HCT116 (cell line): ENCODE data around the gene ATP2B3. TPM values are rescaled to one million over a fixed set of nuclear protein-coding genes. Genes with fewer than 3 reads are reported as not detected.

Experiments
- ATAC-seq: fragments of 200-7000 bp; cut with Tn5 transposase; 2 replicates; pipeline ENCODE4 v1.9.1; 2020; ENCODE audit warnings: mild to moderate bottlenecking, moderate library complexity
- BruUV-seq: library from RNA; stranded (reverse); fragments of 400-500 nt; replicated peaks from 2 replicates; lab custom pipeline; 2021; lab: Mats Ljungman, UMichigan
- CTCF ChIA-PET: fragments of 300-600 bp; sonication (Branson Sonifier 250); formaldehyde crosslinking; loops from one replicate; lab custom pipeline; 2021; ENCODE audit warnings: antibody characterized with exemption; lab: Charles Lee
- POLR2A ChIA-PET: fragments of 300-600, 350-600 bp; sonication (Branson Sonifier 250); formaldehyde crosslinking; loops from one replicate; lab custom pipeline; 2021; ENCODE audit warnings: antibody characterized with exemption; lab: Charles Lee
- RAD21 ChIA-PET, 2 experiments: fragments of 300-600 bp; sonication (Branson Sonifier 250); formaldehyde crosslinking; loops; one replicate each; lab custom pipeline; 2023; ENCODE audit warnings: low total read pairs in 2 of 2; ENCODE audit not compliant: uncharacterized antibody in 2 of 2, unreplicated experiment in 2 of 2, low non-redundant PET in 1 of 2; lab: Charles Lee
- DNase-seq: peaks from one replicate; pipeline ENCODE4 v3.0.0-alpha.2; 2010; ENCODE audit warnings: low read depth, low spot score
- H2AFZ ChIP-seq: fragments of 200-600 bp; shearing (Covaris generic), sonication (generic); 2 replicates; pipeline ENCODE4 v1.6.1; 2017; ENCODE audit warnings: low read depth, mixed run types, mixed read lengths, antibody characterized with exemption, low read length; ENCODE audit not compliant: poor library complexity, severe bottlenecking
- H3K27ac ChIP-seq: 2 replicates; pipeline ENCODE4 v1.5.1; 2012; ENCODE audit warnings: low read depth, low read length
- H3K27me3 ChIP-seq: fragments of 200-600 bp; sonication (generic); 2 replicates; pipeline ENCODE4 v1.6.1; 2016; ENCODE audit warnings: mixed run types, low read length, mixed read lengths; ENCODE audit not compliant: insufficient read depth
- H3K36me3 ChIP-seq, 2 experiments: fragments of 200-500 bp in 1 of 2; fragments of 200-600 bp in 1 of 2; sonication (Bioruptor generic) in 1 of 2; sonication (generic) in 1 of 2; 2 replicates each; pipeline versions ENCODE4 v1.5.1 to v1.6.1; 2014 to 2016; ENCODE audit warnings: low read length in 2 of 2, inconsistent platforms in 1 of 2, mixed read lengths in 1 of 2, mixed run types in 1 of 2; ENCODE audit not compliant: insufficient read depth in 2 of 2, control insufficient read depth in 1 of 2
- H3K4me1 ChIP-seq, 2 experiments: fragments of 200-600 bp in 1 of 2; sonication (generic) in 1 of 2; 2 replicates each; pipeline versions ENCODE4 v1.5.1 to v1.6.1; 2012 to 2017; ENCODE audit warnings: low read length in 2 of 2, inconsistent platforms in 1 of 2, mild to moderate bottlenecking in 1 of 2, mixed read lengths in 1 of 2, mixed run types in 1 of 2, moderate library complexity in 1 of 2; ENCODE audit not compliant: insufficient read depth in 2 of 2, control insufficient read depth in 1 of 2
- H3K4me2 ChIP-seq: fragments of 200-600 bp; sonication (generic); 2 replicates; pipeline ENCODE4 v1.6.1; 2017; ENCODE audit warnings: mixed run types, low read length, mixed read lengths
- H3K4me3 ChIP-seq, 2 experiments: fragments of 200-600 bp in 1 of 2; sonication (generic) in 1 of 2; replicated peaks in 1 of 2; 2 replicates each; pipeline ENCODE4 v1.5.1; 2011 to 2016; ENCODE audit warnings: low read length in 2 of 2, control low read depth in 1 of 2, low read depth in 1 of 2, mild to moderate bottlenecking in 1 of 2, mixed read lengths in 1 of 2, mixed run types in 1 of 2
- H3K79me2 ChIP-seq: fragments of 200-600 bp; sonication (generic); 2 replicates; pipeline ENCODE4 v1.6.1; 2017; ENCODE audit warnings: mild to moderate bottlenecking, mixed run types, low read length, moderate library complexity, mixed read lengths; ENCODE audit not compliant: insufficient read depth
- H3K9ac ChIP-seq: fragments of 200-600 bp; sonication (generic); 2 replicates; pipeline ENCODE4 v1.6.1; 2016; ENCODE audit warnings: low read length, mixed read lengths
- H3K9me2 ChIP-seq: fragments of 200-600 bp; sonication (generic), shearing (Covaris generic); 2 replicates; pipeline ENCODE4 v1.6.1; 2017; ENCODE audit warnings: mixed run types, mild to moderate bottlenecking, moderate library complexity; ENCODE audit not compliant: insufficient read depth
- H3K9me3 ChIP-seq, 2 experiments: fragments of 200-500 bp in 1 of 2; fragments of 200-600 bp in 1 of 2; sonication (Bioruptor generic) in 1 of 2; sonication (generic) in 1 of 2; 2 replicates each; pipeline ENCODE4 v1.6.1; 2014 to 2017; ENCODE audit warnings: low read length in 2 of 2, mixed read lengths in 2 of 2, inconsistent platforms in 1 of 2, low read depth in 1 of 2, mild to moderate bottlenecking in 1 of 2, mixed run types in 1 of 2, moderate library complexity in 1 of 2; ENCODE audit not compliant: control insufficient read depth in 1 of 2, insufficient read depth in 1 of 2
- H4K20me1 ChIP-seq: fragments of 200-600 bp; sonication (generic), shearing (Covaris generic); 2 replicates; pipeline ENCODE4 v1.6.1; 2017; ENCODE audit warnings: mixed run types, mild to moderate bottlenecking, moderate library complexity; ENCODE audit not compliant: insufficient read depth
- CBX3 ChIP-seq: IDR thresholded peaks from 2 replicates; pipeline ENCODE4 v1.6.1; 2012; ENCODE audit warnings: low read depth
- CEBPB ChIP-seq: IDR thresholded peaks from 2 replicates; pipeline ENCODE4 v1.6.1; 2012; ENCODE audit warnings: low read depth
- EGR1 ChIP-seq: IDR thresholded peaks from 2 replicates; pipeline ENCODE4 v1.6.1; 2012; ENCODE audit warnings: low read depth
- ELF1 ChIP-seq: IDR thresholded peaks from 2 replicates; pipeline ENCODE4 v1.6.1; 2012; ENCODE audit warnings: low read depth, borderline replicate concordance
- EZH2 ChIP-seq: fragments of 200-600 bp; sonication (generic); IDR thresholded peaks from 2 replicates; pipeline ENCODE4 v1.6.1; 2017; ENCODE audit warnings: antibody characterized with exemption, mixed run types
- FOSL1 ChIP-seq: IDR thresholded peaks from 2 replicates; pipeline ENCODE4 v1.6.1; 2012; ENCODE audit warnings: low read depth
- POLR2A ChIP-seq: IDR thresholded peaks from 2 replicates; pipeline ENCODE4 v1.7.0; 2011; ENCODE audit warnings: borderline replicate concordance; ENCODE audit not compliant: insufficient read depth, insufficient read length; ENCODE audit errors: extremely low read depth
- POLR2AphosphoS5 ChIP-seq: IDR thresholded peaks from 2 replicates; pipeline ENCODE4 v1.6.1; 2011; ENCODE audit warnings: mild to moderate bottlenecking, low read depth, low read length, moderate library complexity
- REST ChIP-seq: IDR thresholded peaks from 2 replicates; pipeline ENCODE4 v1.6.1; 2012; ENCODE audit warnings: low read depth
- SRF ChIP-seq: IDR thresholded peaks from 2 replicates; pipeline ENCODE4 v1.6.1; 2012; ENCODE audit warnings: low read depth
- ZFX ChIP-seq: fragments of 450-650 bp; IDR thresholded peaks from 2 replicates; pipeline ENCODE4 v1.6.1; 2017
- intact Hi-C: fragments of 100-400 bp; cut with micrococcal nuclease; formaldehyde crosslinking; loops from 2 replicates; pipeline ENCODE4 v1.10.0; 2022
- total RNA-seq: library from RNA; stranded (reverse); gene quantifications from one replicate; pipeline ENCODE4 v1.2.1, GENCODE V29; 2021; ENCODE audit not compliant: unreplicated experiment
- TF ChIP-seq, protein P1 (sequence below): IDR thresholded peaks from 2 replicates; pipeline ENCODE4 v1.6.1; 2012

Gene ATP2B3
- total RNA-seq, 1 experiment from 2014 or later: not detected

- RAD21 ChIA-PET: no interaction called here
- no peak for ATAC-seq
- Histone ChIP-seq H3K4me3 (no peak overlapping the region), H4K20me1 (no peaks in the 10 kb centered on the region), H3K27ac (no peak overlapping the region), H2AFZ (no peak overlapping the region), H3K36me3 (no peaks in the 10 kb centered on the region), H3K9me2 (no peaks in the 10 kb centered on the region), H3K79me2 (no peaks in the 10 kb centered on the region), H3K27me3 (no peaks in the 10 kb centered on the region), H3K9me3 (no peaks in the 10 kb centered on the region), H3K4me2 (no peak overlapping the region), H3K9ac (no peak overlapping the region), H3K4me1 (no peaks in the 10 kb centered on the region)
- BruUV-seq: no TSS peak
- POLR2A ChIA-PET: no interaction called here
- CTCF ChIA-PET: no interaction called here
- no peak for DNase-seq
- intact Hi-C loops: no loop called here
- no peak for TF ChIP-seq ELF1
- TF ChIP-seq EZH2: no peak
- no peak for TF ChIP-seq FOSL1
- no peak for TF ChIP-seq POLR2AphosphoS5
- no peak for TF ChIP-seq CBX3
- TF ChIP-seq, protein P1, sequence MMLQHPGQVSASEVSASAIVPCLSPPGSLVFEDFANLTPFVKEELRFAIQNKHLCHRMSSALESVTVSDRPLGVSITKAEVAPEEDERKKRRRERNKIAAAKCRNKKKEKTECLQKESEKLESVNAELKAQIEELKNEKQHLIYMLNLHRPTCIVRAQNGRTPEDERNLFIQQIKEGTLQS: no peak
- TF ChIP-seq ZFX: no peak
Observed at GRCh38 chrX:153527208-153527607, 9.8 kb downstream of the ATP2B3 start.

DNA sequence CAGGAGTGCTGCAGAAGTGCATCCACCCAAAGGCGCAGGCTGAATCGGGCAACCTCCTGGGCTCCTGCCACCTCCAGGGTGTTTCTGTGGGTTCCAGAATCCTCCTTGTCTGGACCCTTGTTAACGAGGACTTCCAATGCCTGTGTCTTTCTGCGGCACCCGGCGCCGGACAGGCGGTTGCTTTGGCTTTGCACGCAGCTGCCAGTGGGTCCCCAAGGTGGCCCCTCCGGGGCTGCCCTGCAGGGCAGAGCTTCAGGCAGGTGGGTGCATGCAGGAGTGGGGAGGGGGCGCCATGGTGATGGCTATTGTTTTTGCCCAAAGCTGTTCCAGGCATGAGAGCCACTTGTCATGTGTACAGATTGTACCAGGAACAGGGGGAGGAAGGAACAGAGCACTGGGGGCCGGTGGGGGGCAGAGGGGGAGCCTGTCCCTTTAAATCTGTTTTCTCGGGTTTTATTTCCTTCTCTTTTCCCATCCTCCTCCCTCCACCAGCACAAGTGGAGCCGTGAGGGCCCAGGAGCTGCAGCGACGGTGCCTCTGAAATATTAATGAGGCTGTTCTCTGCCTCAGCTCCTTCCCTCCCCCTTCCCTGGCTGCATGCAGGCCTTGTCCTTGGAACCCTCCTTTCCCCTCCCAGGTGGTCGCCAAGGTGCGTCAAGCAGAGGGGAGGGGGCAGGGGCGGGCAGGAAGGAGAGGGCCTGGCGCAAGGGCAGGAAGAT is 13.1 kb downstream of the ATP2B3 start:
- no TSS peak for BruUV-seq
- DNase-seq: no peak
- Histone ChIP-seq H4K20me1 (no peaks in the 10 kb centered on the region), H3K27me3 (no peaks in the 10 kb centered on the region), H3K4me2 (no peak overlapping the region), H3K27ac (no peak overlapping the region), H2AFZ (no peak overlapping the region), H3K79me2 (no peaks in the 10 kb centered on the region), H3K9me2 (no peaks in the 10 kb centered on the region), H3K9me3 (no peaks in the 10 kb centered on the region), H3K4me3 (no peak overlapping the region), H3K9ac (no peak overlapping the region)
- ChIA-PET POLR2A (no interaction called here), CTCF (no interaction called here)
- no peak for ATAC-seq
- intact Hi-C loops: no loop called here
- TF ChIP-seq SRF (no peak), CEBPB (no peak), EGR1 (no peak), REST (no peak), POLR2A (no peak)
- TF ChIP-seq, all 23 proteins: peak for 0
- Histone ChIP-seq H3K4me1 (no peaks in the 10 kb centered on the region), H3K36me3 (no peaks in the 10 kb centered on the region)
- RAD21 ChIA-PET: no interaction called here
